GM21786 (cell line): ENCODE results near the gene SLC39A8.
A peak's percentile ranks its signal among the peaks of the same experiment; 100 is the strongest.
"Not testable (repeated sequence)": the region's sequence is repeated elsewhere in the genome, so short reads cannot be mapped to it uniquely, and the experiment has no call there.

ENCODE experiments used
- ATAC-seq: cut with Tn5 transposase; IDR thresholded peaks from one replicate; pipeline ENCODE4 v1.9.1; 2021; ENCODE audit not compliant: unreplicated experiment

Gene SLC39A8

DNA sequence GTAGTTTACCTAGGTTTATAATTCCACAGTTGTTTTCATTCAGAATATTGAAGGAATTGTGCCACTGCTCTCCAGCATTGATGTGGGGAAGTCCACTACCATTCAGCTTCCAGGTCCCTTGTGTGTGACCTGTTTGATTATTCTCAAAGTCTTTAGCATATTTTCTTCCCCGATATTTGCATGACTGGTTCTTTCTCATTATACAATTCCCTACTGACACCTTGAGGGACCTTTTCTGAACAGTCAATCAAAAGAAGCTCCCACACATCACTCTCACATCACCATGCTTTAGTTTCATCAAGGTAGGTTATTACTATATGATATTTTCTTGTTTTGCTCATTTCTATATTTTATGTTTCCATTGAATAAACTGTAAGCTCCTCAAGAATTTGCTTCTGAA lies 44.1 kb downstream of the SLC39A8 start:
- no peak for ATAC-seq

- ATAC-seq = peak; percentile 83
These were observed 45.8 kb downstream of the SLC39A8 start for GRCh38 chr4:102299354-102300107.

DNA sequence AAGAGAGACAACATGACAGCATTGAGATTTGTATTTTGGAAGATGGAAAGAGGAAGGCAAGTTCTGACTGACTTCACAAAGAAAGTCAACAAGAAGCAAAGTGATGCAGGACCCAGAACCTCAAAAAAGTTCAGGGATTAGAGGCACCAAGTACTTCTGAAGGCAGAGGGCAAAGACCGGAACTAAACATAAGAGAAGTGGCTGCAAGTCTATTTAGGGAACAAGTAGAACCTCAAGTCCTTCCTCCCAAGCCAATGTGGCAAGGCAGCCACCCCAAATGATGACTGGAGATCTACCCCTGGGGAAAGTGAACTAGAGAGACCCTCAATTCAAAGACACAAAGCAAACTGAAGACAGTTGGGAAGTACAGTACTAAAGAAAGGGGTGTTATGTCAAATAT lies 46.6 kb downstream of the SLC39A8 start:
- ATAC-seq = no peak

GRCh38 chr4:102295153-102295862 lies 50.0 kb downstream of the SLC39A8 start:
- ATAC-seq = no peak

- no peak for ATAC-seq
These were observed 56.8 kb downstream of the SLC39A8 start for GRCh38 chr4:102288497-102288896.

- ATAC-seq = no peak
These were observed 59.5 kb downstream of the SLC39A8 start for GRCh38 chr4:102285831-102286230.

- no peak for ATAC-seq
These were observed 64.0 kb downstream of the SLC39A8 start for GRCh38 chr4:102281171-102281839.

- ATAC-seq = not testable (repeated sequence)
These were observed 72.0 kb downstream of the SLC39A8 start for GRCh38 chr4:102273317-102273716.

- no peak for ATAC-seq
These were observed 73.0 kb downstream of the SLC39A8 start for GRCh38 chr4:102272318-102272717.

DNA sequence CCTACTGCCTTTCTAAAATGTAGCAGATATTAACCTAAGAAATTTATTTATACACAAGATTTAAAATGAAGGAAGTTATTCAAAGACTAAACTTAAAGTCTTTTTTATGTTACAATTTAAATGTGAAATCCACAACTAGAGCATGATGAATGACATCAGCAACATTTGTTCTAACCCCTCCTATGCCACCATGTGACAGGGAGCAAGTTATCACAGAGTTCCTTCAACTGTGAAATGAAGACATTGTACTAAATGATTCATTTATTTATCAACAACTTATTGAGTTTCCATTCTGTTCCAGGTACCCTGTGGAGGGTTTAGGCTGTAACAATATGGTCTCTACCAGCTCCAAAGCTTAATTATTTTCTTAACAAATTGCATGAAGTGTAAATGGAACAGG lies 76.9 kb downstream of the SLC39A8 start:
- no peak for ATAC-seq

DNA sequence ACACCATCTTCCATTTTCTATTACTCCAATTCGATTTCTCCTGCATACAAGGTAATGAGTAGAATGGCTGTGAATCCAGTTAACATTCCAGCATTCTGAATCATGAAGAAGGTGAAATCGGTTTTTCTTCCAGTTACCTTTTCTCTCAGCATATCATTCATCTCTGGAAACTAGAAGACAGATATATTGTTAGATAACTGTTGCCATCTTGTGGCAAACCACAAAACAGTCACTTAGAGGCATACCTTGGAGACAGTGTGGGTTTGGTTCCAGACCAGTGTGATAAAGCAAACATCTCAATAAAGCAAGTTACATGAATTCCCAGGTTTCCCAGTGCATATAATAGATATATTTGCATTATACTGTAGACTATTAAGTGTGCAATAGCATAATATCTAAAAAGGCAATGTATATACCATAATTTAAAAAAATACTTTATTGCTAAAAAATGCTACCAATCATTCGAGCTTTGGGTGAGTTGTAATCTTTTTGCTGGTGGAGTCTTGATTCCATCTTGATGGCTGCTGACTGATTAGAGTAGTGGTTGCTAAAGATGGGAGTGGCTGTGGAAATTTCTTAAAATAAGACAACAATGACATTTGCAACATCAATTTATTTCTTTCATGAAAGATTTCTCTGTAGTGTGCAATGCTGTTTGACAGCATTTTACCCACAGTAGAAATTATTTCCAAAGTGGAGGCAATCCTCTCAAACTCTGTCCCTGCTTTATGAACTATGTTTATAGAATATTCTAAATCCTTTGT lies 82.1 kb downstream of the SLC39A8 start:
- peak; percentile 95 for ATAC-seq

- no peak for ATAC-seq
These were observed 85.6 kb downstream of the SLC39A8 start for GRCh38 chr4:102259702-102260101.

DNA sequence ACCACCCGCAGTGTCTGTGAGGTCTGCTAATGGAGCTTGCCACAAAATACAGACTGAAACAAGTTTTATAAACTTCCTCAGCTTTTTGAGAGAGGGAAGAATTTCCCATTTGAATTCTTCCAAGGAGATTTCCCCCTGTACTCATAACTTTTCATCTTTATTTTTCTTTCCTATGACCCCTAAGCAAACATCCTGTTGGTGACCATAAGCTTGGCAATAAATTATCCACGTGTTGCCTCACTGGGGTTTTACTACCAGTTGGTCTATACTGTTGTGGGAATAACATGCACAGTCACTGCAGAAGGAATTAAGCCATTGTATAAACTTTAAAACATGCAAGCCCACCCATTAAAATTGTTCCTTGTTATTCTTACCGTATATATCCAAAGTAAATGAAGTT lies 86.2 kb downstream of the SLC39A8 start:
- no peak for ATAC-seq

- no peak for ATAC-seq
These were observed 89.0 kb downstream of the SLC39A8 start for GRCh38 chr4:102256321-102256720.

DNA sequence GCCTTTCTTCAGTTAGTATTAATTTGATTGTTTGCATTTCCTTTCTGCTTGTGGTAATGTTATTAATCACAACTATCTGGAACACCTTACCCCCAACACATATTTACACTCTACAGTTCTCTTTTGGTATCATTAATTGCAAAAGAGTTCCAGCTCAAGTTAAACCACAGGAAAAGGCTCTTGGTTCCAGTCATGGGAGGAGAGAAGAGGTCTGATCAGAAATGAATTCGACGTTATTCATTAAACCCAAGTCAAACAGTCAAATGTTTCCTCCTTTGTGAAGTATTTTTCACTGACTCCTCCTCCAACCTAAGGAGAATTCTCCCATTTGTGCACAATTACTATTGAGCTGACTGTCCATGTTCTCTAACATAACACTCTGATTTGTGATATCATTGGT lies 91.4 kb downstream of the SLC39A8 start:
- no peak for ATAC-seq

DNA sequence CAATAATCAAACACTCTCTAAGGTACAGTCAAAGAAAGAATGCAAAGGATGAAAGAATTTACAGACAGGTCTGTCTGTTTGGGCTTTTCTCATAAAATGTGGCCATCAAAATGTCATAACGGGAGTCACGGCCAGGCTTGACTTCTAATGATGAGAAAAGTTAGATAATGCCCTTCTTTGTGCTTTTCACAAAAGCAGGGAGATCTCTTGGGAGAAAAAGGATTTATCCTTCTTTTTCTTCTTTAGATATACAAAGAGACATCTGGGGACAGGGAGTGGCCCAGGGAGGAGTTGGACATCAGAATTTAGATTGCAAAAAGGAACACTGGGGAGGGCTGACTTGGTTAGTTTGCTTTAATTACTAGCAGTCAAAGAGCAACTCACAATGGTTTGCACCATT lies 93.1 kb downstream of the SLC39A8 start:
- no peak for ATAC-seq

DNA sequence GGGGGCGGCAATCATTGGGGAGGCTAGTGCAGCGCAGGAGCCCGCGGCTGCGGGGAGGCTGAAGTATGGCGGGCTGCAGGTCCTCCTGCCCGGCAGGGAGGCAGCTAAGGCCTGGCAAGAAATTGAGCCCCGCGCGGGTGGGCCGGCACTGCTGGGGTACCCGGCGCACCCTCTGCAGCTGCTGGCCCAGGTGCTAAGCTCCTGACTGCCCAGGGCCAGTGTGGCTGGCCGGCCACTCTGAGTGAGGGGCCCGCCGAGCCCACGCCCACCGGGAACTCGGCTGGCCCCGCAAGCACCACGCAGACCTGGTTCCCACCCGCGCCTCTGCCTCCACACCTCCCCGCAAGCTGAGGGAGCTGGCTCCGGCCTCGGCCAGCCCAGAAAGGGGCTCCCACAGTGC lies 94.9 kb downstream of the SLC39A8 start:
- no peak for ATAC-seq

GRCh38 chr4:102247041-102247440 lies 98.2 kb downstream of the SLC39A8 start:
- no peak for ATAC-seq

- ATAC-seq = no peak
These were observed 98.9 kb downstream of the SLC39A8 start for GRCh38 chr4:102246416-102246815.

- ATAC-seq = no peak
These were observed 100.3 kb downstream of the SLC39A8 start for GRCh38 chr4:102244878-102245535.

GRCh38 chr4:102243296-102243695 lies 102.0 kb downstream of the SLC39A8 start:
- ATAC-seq = not testable (repeated sequence)
